H9 (cell line): ENCODE measurements around the gene PLD4. TPM values are rescaled to one million over a fixed set of nuclear protein-coding genes. Genes with fewer than 3 reads are reported as not detected.

ENCODE experiments used
- DNase-seq: peaks from one replicate; pipeline ENCODE4 v3.0.0-alpha.2; 2017
- H2AFZ ChIP-seq: one replicate; pipeline ENCODE4 v1.6.1; 2013; ENCODE audit warnings: mild to moderate bottlenecking, low read length, control low read depth, moderate library complexity
- H2AK5ac ChIP-seq: 2 replicates; pipeline ENCODE4 v1.6.1; 2013; ENCODE audit warnings: low read length, control low read depth, mixed read lengths; ENCODE audit not compliant: insufficient read length
- H2BK120ac ChIP-seq: one replicate; pipeline ENCODE4 v1.6.1; 2013; ENCODE audit warnings: low read depth, mild to moderate bottlenecking, low read length, control low read depth, inconsistent platforms; ENCODE audit not compliant: poor library complexity, severe bottlenecking
- H2BK12ac ChIP-seq: 2 replicates; pipeline ENCODE4 v1.6.1; 2013; ENCODE audit warnings: low read length, control low read depth, mixed read lengths, low read depth; ENCODE audit not compliant: insufficient read length
- H2BK15ac ChIP-seq: 2 replicates; pipeline ENCODE4 v1.6.1; 2013; ENCODE audit warnings: low read depth, low read length, control low read depth
- H2BK20ac ChIP-seq: one replicate; pipeline ENCODE4 v1.6.1; 2013; ENCODE audit warnings: low read depth, mild to moderate bottlenecking, low read length, control low read depth, inconsistent platforms; ENCODE audit not compliant: poor library complexity, severe bottlenecking
- H2BK5ac ChIP-seq: 2 replicates; pipeline ENCODE4 v1.6.1; 2013; ENCODE audit warnings: low read length, control low read depth, mixed read lengths; ENCODE audit not compliant: insufficient read length
- H3K14ac ChIP-seq: 2 replicates; pipeline ENCODE4 v1.6.1; 2013; ENCODE audit warnings: low read length, control low read depth; ENCODE audit not compliant: insufficient read depth
- H3K18ac ChIP-seq: 2 replicates; pipeline ENCODE4 v1.6.1; 2013; ENCODE audit warnings: low read depth, mild to moderate bottlenecking, mixed read lengths, low read length, control low read depth; ENCODE audit not compliant: insufficient read length
- H3K23ac ChIP-seq: 2 replicates; pipeline ENCODE4 v1.6.1; 2013; ENCODE audit warnings: low read length, control low read depth, mixed read lengths, low read depth; ENCODE audit not compliant: insufficient read length
- H3K23me2 ChIP-seq: 2 replicates; pipeline ENCODE4 v1.6.1; 2013; ENCODE audit warnings: low read depth, mild to moderate bottlenecking, mixed read lengths, low read length, control low read depth; ENCODE audit not compliant: insufficient read length, poor library complexity, severe bottlenecking
- H3K27ac ChIP-seq: 2 replicates; pipeline ENCODE4 v1.5.1; 2013; ENCODE audit warnings: low read length, control low read depth, mixed read lengths, low read depth; ENCODE audit not compliant: insufficient read length
- H3K27me3 ChIP-seq: 2 replicates; pipeline ENCODE4 v1.6.1; 2013; ENCODE audit warnings: low read length, control low read depth, inconsistent platforms; ENCODE audit not compliant: insufficient read depth
- H3K4ac ChIP-seq: 2 replicates; pipeline ENCODE4 v1.6.1; 2013; ENCODE audit warnings: low read depth, mild to moderate bottlenecking, control low read depth, inconsistent platforms, low read length, moderate library complexity
- H3K4me1 ChIP-seq: 2 replicates; pipeline ENCODE4 v1.6.1; 2013; ENCODE audit warnings: low read length, control low read depth, inconsistent platforms; ENCODE audit not compliant: insufficient read depth
- H3K4me2 ChIP-seq: 2 replicates; pipeline ENCODE4 v1.6.1; 2013; ENCODE audit warnings: low read length, control low read depth, mixed read lengths; ENCODE audit not compliant: insufficient read length, insufficient read depth
- H3K56ac ChIP-seq: 2 replicates; pipeline ENCODE4 v1.6.1; 2013; ENCODE audit warnings: low read depth, mild to moderate bottlenecking, mixed read lengths, low read length, control low read depth; ENCODE audit not compliant: insufficient read length
- H3K79me1 ChIP-seq: 2 replicates; pipeline ENCODE4 v1.6.1; 2013; ENCODE audit warnings: low read depth, mild to moderate bottlenecking, moderate library complexity, low read length, control low read depth, inconsistent platforms; ENCODE audit not compliant: insufficient read depth, poor library complexity, severe bottlenecking
- H3K79me2 ChIP-seq: 2 replicates; pipeline ENCODE4 v1.6.1; 2013; ENCODE audit warnings: low read length, control low read depth, inconsistent platforms; ENCODE audit not compliant: insufficient read depth
- H3K9ac ChIP-seq: 2 replicates; pipeline ENCODE4 v1.6.1; 2013; ENCODE audit warnings: low read length, control low read depth, mixed read lengths; ENCODE audit not compliant: insufficient read length; ENCODE audit errors: extremely low read depth
- H3K9me3 ChIP-seq: one replicate; pipeline ENCODE4 v1.6.1; 2013; ENCODE audit warnings: low read depth, low read length, inconsistent platforms; ENCODE audit not compliant: control insufficient read depth
- H3T11ph ChIP-seq: one replicate; pipeline ENCODE4 v1.6.1; 2013; ENCODE audit warnings: mild to moderate bottlenecking, low read length, control low read depth, inconsistent platforms
- H4K20me1 ChIP-seq: one replicate; pipeline ENCODE4 v1.6.1; 2013; ENCODE audit not compliant: control insufficient read depth, insufficient read length, insufficient read depth
- H4K5ac ChIP-seq: 2 replicates; pipeline ENCODE4 v1.6.1; 2013; ENCODE audit warnings: low read depth, mild to moderate bottlenecking, mixed read lengths, low read length, control low read depth; ENCODE audit not compliant: insufficient read length
- H4K8ac ChIP-seq: replicated peaks from 2 replicates; pipeline ENCODE4 v1.6.1; 2013; ENCODE audit warnings: low read length, control low read depth, mixed read lengths, low read depth; ENCODE audit not compliant: insufficient read length
- H4K91ac ChIP-seq: 2 replicates; pipeline ENCODE4 v1.6.1; 2013; ENCODE audit warnings: low read depth, mild to moderate bottlenecking, moderate library complexity, mixed read lengths, low read length, control low read depth; ENCODE audit not compliant: insufficient read length
- H3K27ac Mint-ChIP-seq, 3 experiments: 2 replicates in 2 of 3; 3 replicates in 1 of 3; pipeline ENCODE4 v1.8.0; 2020 to 2021; ENCODE audit warnings: mixed read lengths in 3 of 3, mild to moderate bottlenecking in 1 of 3, moderate library complexity in 1 of 3
- H3K27me3 Mint-ChIP-seq: 2 replicates; pipeline ENCODE4 v1.8.0; 2021; ENCODE audit warnings: low read depth, mild to moderate bottlenecking, moderate library complexity, mixed read lengths
- H3K36me3 Mint-ChIP-seq, 3 experiments: 2 replicates in 2 of 3; 3 replicates in 1 of 3; pipeline ENCODE4 v1.8.0; 2020 to 2021; ENCODE audit warnings: low read depth in 3 of 3, mixed read lengths in 3 of 3; ENCODE audit not compliant: insufficient read depth in 1 of 3
- H3K4me1 Mint-ChIP-seq, 2 experiments: 2 replicates each; pipeline ENCODE4 v1.8.0; 2020; ENCODE audit warnings: mixed read lengths in 2 of 2
- H3K4me3 Mint-ChIP-seq, 2 experiments: 2 replicates in 1 of 2; 3 replicates in 1 of 2; pipeline ENCODE4 v1.8.0; 2020 to 2021; ENCODE audit warnings: mild to moderate bottlenecking in 2 of 2, mixed read lengths in 2 of 2, moderate library complexity in 1 of 2
- H3K9me3 Mint-ChIP-seq, 2 experiments: 2 replicates in 1 of 2; 3 replicates in 1 of 2; pipeline ENCODE4 v1.8.0; 2020; ENCODE audit warnings: mild to moderate bottlenecking in 2 of 2, mixed read lengths in 2 of 2, moderate library complexity in 1 of 2
- WGBS: extraction: QIAGEN DNeasy Blood & Tissue Kit; methylation state at CpG from one replicate; pipeline ENCODE4 v1.1.7; 2013; ENCODE audit warnings: missing lambda C conversion rate, low lambda C conversion rate, mixed read lengths; ENCODE audit not compliant: insufficient read length; ENCODE audit errors: extremely low coverage; 5-methylcytosine and 5-hydroxymethylcytosine counted together
- total RNA-seq: library from RNA; stranded (reverse); gene quantifications from 2 replicates; pipeline ENCODE4 v1.2.1, GENCODE V29; 2021
- TF ChIP-seq, protein P1 (sequence below): fragments of 200-600 bp; sonication (generic); conservative IDR thresholded peaks from 3 replicates; pipeline ENCODE4 v1.8.0; 2021; ENCODE audit warnings: antibody characterized with exemption, mild to moderate bottlenecking

The PLD4 gene
- total RNA-seq, 1 experiment from 2014 or later: not detected

DNA sequence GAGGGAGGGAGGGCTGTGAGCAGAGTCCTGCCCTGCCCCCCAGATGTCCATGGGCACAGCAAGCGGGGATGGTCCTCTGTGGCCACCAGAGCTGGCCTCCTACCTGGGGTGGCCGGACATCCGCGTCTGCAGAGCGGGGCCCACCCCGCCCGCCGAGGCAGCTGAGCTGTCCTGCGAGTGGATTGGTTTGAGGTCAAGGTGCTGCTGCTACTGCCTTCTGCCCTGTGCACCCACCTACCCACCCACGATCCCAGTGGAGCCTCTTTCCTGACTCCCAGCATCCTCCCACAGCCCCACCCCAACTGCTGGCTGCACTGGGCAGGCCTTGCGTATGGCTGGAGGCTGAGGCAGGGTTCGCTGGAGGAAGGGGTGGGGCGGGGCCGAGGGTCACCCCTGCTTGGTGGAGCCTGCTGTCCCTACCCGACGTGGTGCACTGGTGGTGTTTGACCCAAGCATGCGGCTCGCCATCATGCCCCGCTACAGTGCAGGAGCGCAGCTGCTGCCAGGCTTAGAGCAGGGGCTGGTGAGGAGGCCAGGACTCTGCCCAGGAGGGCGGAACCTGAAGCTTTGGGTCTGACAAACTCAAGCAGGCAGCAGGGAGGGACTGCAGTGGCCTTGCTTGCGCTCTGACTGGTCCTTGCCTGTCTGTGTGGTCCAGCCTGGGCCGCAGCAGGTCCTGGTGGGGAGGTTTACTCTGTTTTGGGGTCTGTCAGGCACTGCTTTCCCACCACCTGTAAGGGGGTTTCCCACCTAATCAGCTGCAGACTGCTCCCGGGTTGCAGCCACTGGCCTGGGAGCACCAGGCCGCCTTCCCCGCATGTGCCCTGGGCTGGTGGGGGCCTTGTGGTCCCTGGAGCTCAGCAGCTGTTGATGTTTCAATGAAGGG is 35.9 kb upstream of the PLD4 start:
- Histone ChIP-seq H2AK5ac (no peak overlapping the region), H4K8ac (no peak overlapping the region), H3K4ac (no peak overlapping the region), H2BK120ac (no peak overlapping the region), H4K91ac (no peak overlapping the region), H3T11ph (no peak overlapping the region), H3K27ac (no peak overlapping the region), H3K56ac (no peak overlapping the region), H4K5ac (no peak overlapping the region), H3K9ac (no peak overlapping the region), H3K23ac (no peak overlapping the region), H3K4me2 (no peak overlapping the region), H3K23me2 (no peaks in the 10 kb centered on the region), H3K27me3 (no peaks in the 10 kb centered on the region), H2BK12ac (no peak overlapping the region), H2BK5ac (no peak overlapping the region), H3K79me2 (no peaks in the 10 kb centered on the region), H3K18ac (no peak overlapping the region), H2BK15ac (no peak overlapping the region), H3K79me1 (no peaks in the 10 kb centered on the region), H3K14ac (no peak overlapping the region), H3K4me1 (no peaks in the 10 kb centered on the region), H2AFZ (no peak overlapping the region), H3K9me3 (no peaks in the 10 kb centered on the region), H4K20me1 (no peaks in the 10 kb centered on the region), H2BK20ac (no peak overlapping the region)
- H3K27ac Mint-ChIP-seq: no peak overlapping the region
- H3K4me1 Mint-ChIP-seq: peaks cover 2 to 5% of the 10 kb centered on the region in 2 experiments; a peak in 3 of 4 replicates
- H3K36me3 Mint-ChIP-seq: peaks cover 2 to 9% (median 6%) of the 10 kb centered on the region in 3 experiments; a peak in 3 of 7 replicates
- no peaks in the 10 kb centered on the region; the same call in none of the 2 replicates for H3K27me3 Mint-ChIP-seq
- TF ChIP-seq, protein P1, sequence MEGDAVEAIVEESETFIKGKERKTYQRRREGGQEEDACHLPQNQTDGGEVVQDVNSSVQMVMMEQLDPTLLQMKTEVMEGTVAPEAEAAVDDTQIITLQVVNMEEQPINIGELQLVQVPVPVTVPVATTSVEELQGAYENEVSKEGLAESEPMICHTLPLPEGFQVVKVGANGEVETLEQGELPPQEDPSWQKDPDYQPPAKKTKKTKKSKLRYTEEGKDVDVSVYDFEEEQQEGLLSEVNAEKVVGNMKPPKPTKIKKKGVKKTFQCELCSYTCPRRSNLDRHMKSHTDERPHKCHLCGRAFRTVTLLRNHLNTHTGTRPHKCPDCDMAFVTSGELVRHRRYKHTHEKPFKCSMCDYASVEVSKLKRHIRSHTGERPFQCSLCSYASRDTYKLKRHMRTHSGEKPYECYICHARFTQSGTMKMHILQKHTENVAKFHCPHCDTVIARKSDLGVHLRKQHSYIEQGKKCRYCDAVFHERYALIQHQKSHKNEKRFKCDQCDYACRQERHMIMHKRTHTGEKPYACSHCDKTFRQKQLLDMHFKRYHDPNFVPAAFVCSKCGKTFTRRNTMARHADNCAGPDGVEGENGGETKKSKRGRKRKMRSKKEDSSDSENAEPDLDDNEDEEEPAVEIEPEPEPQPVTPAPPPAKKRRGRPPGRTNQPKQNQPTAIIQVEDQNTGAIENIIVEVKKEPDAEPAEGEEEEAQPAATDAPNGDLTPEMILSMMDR: no peak
- no CpG with 5 or more reads among the region's 26 CpGs for WGBS
- H3K4me3 Mint-ChIP-seq: no peak overlapping the region
- no peak for DNase-seq
- H3K9me3 Mint-ChIP-seq: peaks cover 0 to 5% of the 10 kb centered on the region in 2 experiments; a peak in 1 of 5 replicates
